Lower lobe of right lung (tissue), 2 donors: ENCODE data around the gene PEX12. TPM values are rescaled to one million over a fixed set of nuclear protein-coding genes. Genes with fewer than 3 reads are reported as not detected.

ENCODE experiments used
- ATAC-seq, 2 donors: fragments of 200-7000 bp; cut with Tn5 transposase; one replicate each; pipeline ENCODE4 v1.9.1; 2020 to 2022; ENCODE audit warnings: mild to moderate bottlenecking in 2 of 2, moderate library complexity in 2 of 2
- DNase-seq: peaks from one replicate; pipeline ENCODE4 v3.0.0-alpha.2; 2020
- H3K27ac ChIP-seq: fragments of 200-600 bp; one replicate; pipeline ENCODE4 v1.8.0; 2022
- H3K27me3 ChIP-seq: fragments of 200-600 bp; one replicate; pipeline ENCODE4 v1.8.0; 2022; ENCODE audit warnings: low read depth
- H3K36me3 ChIP-seq: fragments of 200-600 bp; one replicate; pipeline ENCODE4 v1.8.0; 2022; ENCODE audit warnings: mild to moderate bottlenecking
- H3K4me1 ChIP-seq: fragments of 200-600 bp; one replicate; pipeline ENCODE4 v1.8.0; 2022
- H3K4me3 ChIP-seq: fragments of 200-600 bp; one replicate; pipeline ENCODE4 v1.8.0; 2022; ENCODE audit warnings: mild to moderate bottlenecking
- H3K9me3 ChIP-seq: fragments of 200-600 bp; one replicate; pipeline ENCODE4 v1.8.0; 2022
- intact Hi-C: fragments of 100-400 bp; cut with DNase I; formaldehyde crosslinking; loops from one replicate; pipeline ENCODE4 v1.11.0; 2022
- total RNA-seq: library from RNA; stranded (reverse); fragmentation: NEBNext Ultra II Directional; extraction: Animal tissue kit (Norgen Biotek cat#: 25700); gene quantifications from one replicate; pipeline ENCODE4 v1.2.1, GENCODE V29; 2021
- TF ChIP-seq, protein P1 (sequence below): fragments of 200-600 bp; IDR thresholded peaks from one replicate; pipeline ENCODE4 v1.8.0; 2022; ENCODE audit warnings: antibody characterized with exemption, mild to moderate bottlenecking
- donor health status: DM: no; HTN: yes; CAD: no; lungs with severe emphysema.

PEX12 gene
- total RNA-seq, 1 donor from 2014 or later, result 7.0 TPM

DNA sequence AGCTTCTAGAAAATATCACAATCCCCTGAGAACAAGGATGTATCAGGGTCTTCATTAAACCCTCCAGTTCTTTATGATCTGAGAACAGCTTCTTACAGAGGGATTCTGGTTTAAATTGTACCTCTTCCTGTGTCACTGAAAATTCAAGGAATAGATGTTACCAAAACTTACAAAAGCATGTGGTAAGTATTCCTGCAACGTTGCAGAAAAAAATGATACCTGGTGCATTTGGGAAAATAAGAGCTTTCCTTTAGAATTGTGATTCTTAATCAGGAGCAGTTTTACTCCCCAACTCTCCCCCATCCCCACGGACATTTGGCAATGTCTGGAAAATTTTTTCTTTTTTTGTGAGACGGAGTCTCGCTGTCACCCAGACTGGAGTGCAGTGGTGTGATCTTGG lies 25.1 kb downstream of the PEX12 start:
- no peaks in the 10 kb centered on the region for H3K36me3 ChIP-seq
- TF ChIP-seq, protein P1, sequence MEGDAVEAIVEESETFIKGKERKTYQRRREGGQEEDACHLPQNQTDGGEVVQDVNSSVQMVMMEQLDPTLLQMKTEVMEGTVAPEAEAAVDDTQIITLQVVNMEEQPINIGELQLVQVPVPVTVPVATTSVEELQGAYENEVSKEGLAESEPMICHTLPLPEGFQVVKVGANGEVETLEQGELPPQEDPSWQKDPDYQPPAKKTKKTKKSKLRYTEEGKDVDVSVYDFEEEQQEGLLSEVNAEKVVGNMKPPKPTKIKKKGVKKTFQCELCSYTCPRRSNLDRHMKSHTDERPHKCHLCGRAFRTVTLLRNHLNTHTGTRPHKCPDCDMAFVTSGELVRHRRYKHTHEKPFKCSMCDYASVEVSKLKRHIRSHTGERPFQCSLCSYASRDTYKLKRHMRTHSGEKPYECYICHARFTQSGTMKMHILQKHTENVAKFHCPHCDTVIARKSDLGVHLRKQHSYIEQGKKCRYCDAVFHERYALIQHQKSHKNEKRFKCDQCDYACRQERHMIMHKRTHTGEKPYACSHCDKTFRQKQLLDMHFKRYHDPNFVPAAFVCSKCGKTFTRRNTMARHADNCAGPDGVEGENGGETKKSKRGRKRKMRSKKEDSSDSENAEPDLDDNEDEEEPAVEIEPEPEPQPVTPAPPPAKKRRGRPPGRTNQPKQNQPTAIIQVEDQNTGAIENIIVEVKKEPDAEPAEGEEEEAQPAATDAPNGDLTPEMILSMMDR, result no peak
- ATAC-seq, result no peak
- no peak for DNase-seq
- H3K27ac ChIP-seq, result no peak overlapping the region
- intact Hi-C loops, result no loop called here
- no peaks in the 10 kb centered on the region for H3K4me1 ChIP-seq
- peaks cover 2% of the 10 kb centered on the region for H3K27me3 ChIP-seq
- no peaks in the 10 kb centered on the region for H3K9me3 ChIP-seq
- H3K4me3 ChIP-seq, result no peak overlapping the region

DNA sequence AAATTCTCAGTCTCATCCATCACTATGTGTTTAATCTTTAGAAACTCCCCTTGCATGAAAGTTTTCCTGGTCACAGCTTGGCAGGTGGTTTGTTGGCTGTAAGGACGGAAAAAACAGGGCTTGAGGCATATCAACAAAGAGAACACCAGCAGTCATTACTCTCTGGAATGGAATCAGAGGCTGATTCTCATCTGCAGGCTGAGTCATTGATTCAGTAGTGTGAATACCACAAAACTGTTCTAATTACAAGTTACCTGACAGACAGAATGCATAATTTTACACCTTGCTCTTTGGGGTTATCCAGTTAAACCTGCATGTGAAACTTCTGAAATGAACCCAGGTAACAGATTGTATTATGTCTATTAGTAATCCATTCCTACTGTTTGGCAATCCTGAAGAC lies 29.4 kb downstream of the PEX12 start:
- Histone ChIP-seq H3K4me1 (no peaks in the 10 kb centered on the region), H3K9me3 (no peaks in the 10 kb centered on the region), H3K27me3 (no peaks in the 10 kb centered on the region), H3K27ac (no peak overlapping the region), H3K4me3 (no peak overlapping the region), H3K36me3 (no peaks in the 10 kb centered on the region)
- intact Hi-C loops, result no loop called here
- TF ChIP-seq, protein P1, result no peak
- ATAC-seq (no peak), DNase-seq (no peak)

DNA sequence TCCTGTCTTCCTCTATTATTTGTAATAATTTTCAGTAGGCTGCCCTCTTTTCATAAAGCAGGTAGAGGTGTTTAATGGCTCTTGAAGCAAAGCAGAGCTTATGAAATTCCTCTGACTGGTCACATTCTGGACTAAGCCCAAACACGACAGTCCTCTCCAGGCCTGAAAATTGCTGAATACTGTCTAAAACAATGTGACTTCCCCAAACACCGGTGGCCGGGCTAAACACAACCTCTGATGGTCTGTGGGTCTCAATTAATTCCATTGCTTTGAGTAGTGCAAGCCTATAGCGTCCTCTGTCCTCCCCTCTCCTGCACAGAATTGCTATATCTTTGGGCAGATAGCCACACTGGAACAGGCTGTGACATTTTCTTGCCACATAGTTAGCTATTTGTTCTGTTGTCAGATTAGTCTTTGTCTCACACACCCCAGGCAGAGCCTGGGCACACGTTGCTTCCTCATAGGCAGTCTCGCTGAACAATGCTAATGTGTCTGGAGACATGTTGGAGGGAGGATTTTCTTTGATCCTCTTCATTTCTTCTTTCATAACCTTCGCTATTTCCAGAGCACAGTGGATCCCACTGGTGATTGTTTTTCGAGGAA lies 30.1 kb downstream of the PEX12 start:
- H3K4me1 ChIP-seq, result no peaks in the 10 kb centered on the region
- H3K4me3 ChIP-seq, result no peak overlapping the region
- H3K27me3 ChIP-seq, result no peaks in the 10 kb centered on the region
- H3K36me3 ChIP-seq, result no peaks in the 10 kb centered on the region
- intact Hi-C loops, result no loop called here
- ATAC-seq (no peak), DNase-seq (no peak)
- no peak overlapping the region for H3K27ac ChIP-seq
- TF ChIP-seq, protein P1, result no peak
- no peaks in the 10 kb centered on the region for H3K9me3 ChIP-seq

DNA sequence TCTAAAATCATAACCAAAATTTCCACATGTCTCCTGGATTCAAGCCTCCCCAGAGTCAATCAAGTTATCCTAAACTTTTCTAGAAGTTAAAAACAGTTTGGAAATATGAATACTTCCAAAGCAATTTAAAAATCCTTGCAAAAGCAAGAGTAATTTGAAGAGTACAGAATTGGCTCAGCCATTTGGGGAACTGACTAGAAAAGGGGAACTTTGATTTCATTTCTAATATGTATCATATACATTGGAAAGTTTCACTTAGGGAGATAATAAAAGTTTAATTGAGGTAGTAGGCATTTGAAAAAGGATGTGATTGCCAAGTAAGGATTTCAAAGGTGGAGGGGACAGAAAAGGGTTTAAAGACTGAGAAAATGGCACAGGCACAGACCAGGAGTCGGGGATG lies 31.9 kb downstream of the PEX12 start:
- TF ChIP-seq, protein P1, result no peak
- Histone ChIP-seq H3K9me3 (no peaks in the 10 kb centered on the region), H3K4me1 (peaks cover 12% of the 10 kb centered on the region), H3K36me3 (no peaks in the 10 kb centered on the region), H3K4me3 (no peak overlapping the region), H3K27ac (no peak overlapping the region), H3K27me3 (no peaks in the 10 kb centered on the region)
- DNase-seq, result no peak
- intact Hi-C loops, result no loop called here
- ATAC-seq, result no peak

DNA sequence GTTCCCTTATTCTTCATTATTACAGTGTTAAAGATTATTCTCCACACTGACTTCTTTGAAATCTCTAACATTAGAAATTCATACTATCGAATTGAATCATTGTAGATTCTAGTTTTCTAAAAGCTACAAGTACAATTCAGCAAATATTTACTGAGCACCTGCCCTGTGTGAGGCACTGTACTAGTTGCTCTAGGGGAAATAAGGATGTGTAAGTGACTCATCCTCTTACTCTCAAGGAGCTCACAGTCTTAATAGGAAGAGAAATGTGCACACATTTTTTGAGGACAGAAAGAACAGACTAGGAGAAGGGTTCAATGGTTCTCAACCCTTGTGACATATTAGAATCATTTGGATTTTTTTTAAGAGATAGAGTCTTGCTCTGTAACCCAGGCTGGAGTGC lies 33.2 kb downstream of the PEX12 start:
- TF ChIP-seq, protein P1, result no peak
- Histone ChIP-seq H3K36me3 (no peaks in the 10 kb centered on the region), H3K4me3 (no peak overlapping the region), H3K27me3 (no peaks in the 10 kb centered on the region), H3K27ac (no peak overlapping the region), H3K9me3 (no peaks in the 10 kb centered on the region), H3K4me1 (peaks cover 19% of the 10 kb centered on the region)
- DNase-seq (no peak), ATAC-seq (no peak)
- intact Hi-C loops, result no loop called here
